ENCODE measurements around the gene PACRG.
A peak's percentile ranks its signal among the peaks of the same experiment; 100 is the strongest.

The PACRG gene

DNA sequence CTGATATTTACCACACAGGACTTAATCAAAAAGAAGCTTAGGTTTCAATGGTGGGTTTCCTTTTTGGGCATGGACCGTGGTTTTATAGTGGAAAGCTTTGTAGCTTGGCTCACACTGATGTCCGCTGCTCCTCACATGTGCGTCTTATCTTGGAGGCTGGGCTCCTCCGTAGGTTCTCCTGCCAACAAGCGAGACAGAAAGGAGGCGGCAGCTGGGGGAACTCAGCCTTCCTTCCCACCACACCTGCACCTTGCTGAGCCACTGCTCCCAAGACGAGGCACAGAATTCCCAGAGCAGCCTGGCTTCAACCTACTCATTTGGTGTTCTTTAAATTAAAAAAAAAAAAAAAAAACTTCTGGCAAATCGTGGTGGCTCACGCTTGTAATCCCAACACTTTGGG lies 451.3 kb downstream of the PACRG start:
- no peak overlapping the region for H3K4me3 ChIP-seq (ENCODE audit: low read length)
- DNase-seq (ENCODE audit: low read depth): no peak
- TF ChIP-seq CTCF (IDR thresholded peaks at IDR 0.05; ENCODE audit: insufficient read depth, low read depth, low read length, missing control alignments): no peak

GRCh38 chr6:163179721-163180120 lies 451.9 kb downstream of the PACRG start:
- no peak for TF ChIP-seq CTCF (IDR thresholded peaks at IDR 0.05; ENCODE audit: insufficient read depth, low read depth, low read length, missing control alignments)
- no peak for DNase-seq (ENCODE audit: low read depth)

GRCh38 chr6:163180874-163181541 lies 453.2 kb downstream of the PACRG start:
- no peak overlapping the region for H3K4me3 ChIP-seq (ENCODE audit: low read length)
- peak; percentile 51 for DNase-seq (ENCODE audit: low read depth)
- TF ChIP-seq CTCF (IDR thresholded peaks at IDR 0.05; ENCODE audit: insufficient read depth, low read depth, low read length, missing control alignments): peak; percentile 76

More at GRCh38 chr6:163179721-163180120, 451.9 kb downstream of the PACRG start:
- no peak overlapping the region for H3K4me3 ChIP-seq (ENCODE audit: low read length)

DNA sequence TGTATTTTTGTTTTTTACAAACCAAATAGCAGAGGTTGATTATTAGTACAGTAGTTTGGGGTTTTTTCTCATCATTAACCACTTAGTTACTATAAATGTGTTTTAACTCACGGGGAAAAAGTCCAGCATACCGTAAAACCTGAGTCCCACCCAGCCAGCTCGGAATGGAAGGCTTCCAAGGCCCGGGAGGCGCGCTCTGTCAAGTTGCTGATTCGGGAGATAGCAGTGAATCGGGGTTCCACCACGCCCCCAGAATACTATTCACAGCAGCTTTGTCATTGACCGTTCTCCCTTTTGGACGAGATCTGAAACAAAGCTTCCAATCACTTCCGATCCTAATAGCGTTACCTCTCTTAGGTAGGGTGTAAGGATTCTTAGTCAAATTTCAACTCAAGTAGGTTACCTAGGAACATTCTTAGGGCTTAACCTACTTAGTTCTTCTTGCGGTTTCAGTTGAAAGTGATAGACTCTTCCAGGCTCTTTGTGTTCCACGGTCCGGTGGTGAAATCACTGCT lies 453.9 kb downstream of the PACRG start:
- TF ChIP-seq CTCF (IDR thresholded peaks at IDR 0.05; ENCODE audit: insufficient read depth, low read depth, low read length, missing control alignments): no peak
- H3K4me3 ChIP-seq (ENCODE audit: low read length): no peak overlapping the region
- no peak for DNase-seq (ENCODE audit: low read depth)

DNA sequence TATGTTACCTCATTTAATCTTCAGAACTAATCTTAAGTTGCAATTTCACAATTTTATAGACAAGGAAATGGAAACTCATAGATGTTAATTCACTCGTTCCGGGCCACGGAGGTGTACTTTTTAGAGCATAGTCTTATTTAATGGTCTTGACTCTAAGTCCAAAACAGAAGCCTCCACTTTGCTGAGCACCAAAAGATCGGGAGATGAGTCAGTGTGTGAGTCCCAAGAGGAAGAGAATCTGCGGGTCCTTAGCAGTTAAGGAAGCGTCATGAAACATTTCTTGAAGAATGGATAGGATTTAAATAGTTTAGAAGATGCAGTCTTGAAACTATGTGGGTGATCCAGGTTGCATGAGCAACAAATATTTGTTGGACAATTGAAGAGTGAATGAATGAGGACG lies 454.9 kb downstream of the PACRG start:
- H3K4me3 ChIP-seq (ENCODE audit: low read length): no peak overlapping the region
- no peak for TF ChIP-seq CTCF (IDR thresholded peaks at IDR 0.05; ENCODE audit: insufficient read depth, low read depth, low read length, missing control alignments)
- DNase-seq (ENCODE audit: low read depth): no peak

DNA sequence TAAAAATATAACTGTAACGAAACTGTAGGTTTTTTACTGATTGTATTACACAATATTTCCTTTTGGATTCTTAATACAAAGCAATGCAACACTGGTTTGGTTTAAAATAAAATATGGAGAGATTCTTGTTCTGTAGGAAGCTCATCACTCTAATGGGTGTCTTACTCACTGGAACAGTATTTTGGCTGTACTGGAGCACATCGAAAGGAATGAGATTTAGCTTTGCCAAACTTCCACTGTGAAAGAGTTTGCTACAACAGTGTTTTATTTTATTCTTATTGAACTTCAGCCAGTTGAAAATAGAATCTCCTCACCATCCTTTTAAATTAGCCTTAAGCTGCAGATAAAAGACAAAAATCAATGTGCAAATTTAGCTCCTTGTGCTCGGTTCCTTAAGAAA lies 456.0 kb downstream of the PACRG start:
- no peak overlapping the region for H3K4me3 ChIP-seq (ENCODE audit: low read length)
- no peak for TF ChIP-seq CTCF (IDR thresholded peaks at IDR 0.05; ENCODE audit: insufficient read depth, low read depth, low read length, missing control alignments)
- no peak for DNase-seq (ENCODE audit: low read depth)

DNA sequence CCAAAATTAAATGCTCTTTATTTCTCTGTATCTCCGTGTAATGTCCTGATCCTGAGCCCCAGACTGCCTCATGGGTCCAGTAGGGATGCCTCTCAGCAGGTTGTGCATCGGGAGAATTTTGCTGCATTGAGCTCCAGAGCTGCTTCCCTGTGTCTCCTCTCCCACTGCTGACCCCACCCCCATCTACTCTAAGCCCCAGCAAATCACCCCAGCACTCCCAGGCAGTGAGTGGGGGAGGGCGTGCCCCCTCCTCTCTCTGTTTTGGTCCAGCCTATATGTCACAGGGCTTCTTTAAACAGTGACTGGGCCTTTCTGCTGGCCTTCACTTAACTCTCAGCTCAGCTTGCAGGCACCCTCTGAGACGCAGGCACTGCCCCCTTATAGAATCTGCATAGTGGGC lies 458.0 kb downstream of the PACRG start:
- no peak for TF ChIP-seq CTCF (IDR thresholded peaks at IDR 0.05; ENCODE audit: insufficient read depth, low read depth, low read length, missing control alignments)
- no peak overlapping the region for H3K4me3 ChIP-seq (ENCODE audit: low read length)
- DNase-seq (ENCODE audit: low read depth): no peak
